HG02588 (cell line): ENCODE data around the gene OTOGL.

Experiments
- ATAC-seq: cut with Tn5 transposase; IDR thresholded peaks from one replicate; pipeline ENCODE4 v1.9.1; 2021; ENCODE audit warnings: mild to moderate bottlenecking, moderate library complexity; ENCODE audit not compliant: unreplicated experiment

Gene OTOGL

DNA sequence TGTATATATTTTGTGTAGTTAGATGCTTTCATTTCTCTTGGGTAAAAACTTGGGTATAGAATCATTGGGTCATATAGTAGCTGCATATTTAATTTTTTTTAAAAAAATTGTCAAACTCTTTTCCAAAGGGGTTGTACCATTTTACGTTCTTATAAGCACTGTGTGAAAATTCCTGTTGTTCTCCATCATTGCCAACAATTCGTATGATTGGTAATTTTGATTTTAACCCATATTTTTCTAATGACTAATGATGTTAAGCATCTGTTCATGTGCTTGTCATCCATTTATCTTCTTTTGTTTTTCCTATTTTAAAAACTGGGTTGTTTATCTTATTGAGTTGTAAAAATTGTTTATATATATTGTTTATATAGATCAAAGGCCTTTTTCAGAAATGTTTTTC lies 77.4 kb downstream of the OTOGL start:
- no peak for ATAC-seq

DNA sequence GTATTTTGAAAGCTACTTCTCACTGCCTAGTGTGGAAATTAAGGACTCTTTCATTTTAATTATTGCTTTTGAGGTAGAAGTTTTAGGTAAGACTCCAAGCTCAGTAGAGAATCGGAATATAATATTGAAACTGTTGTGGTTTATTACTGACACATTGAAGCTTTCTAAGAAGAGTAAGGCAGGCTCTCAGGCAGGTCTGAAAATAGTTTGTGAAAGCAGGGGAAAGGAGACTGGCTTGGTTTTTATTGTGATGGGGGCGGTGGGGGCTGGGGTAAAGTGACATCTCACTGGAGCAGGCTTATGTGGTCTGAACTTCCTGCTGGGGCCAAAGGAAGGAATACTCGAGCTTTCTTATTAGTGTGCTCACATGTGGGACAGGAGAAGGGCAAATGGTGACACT lies 79.5 kb downstream of the OTOGL start:
- peak; percentile 86 for ATAC-seq

DNA sequence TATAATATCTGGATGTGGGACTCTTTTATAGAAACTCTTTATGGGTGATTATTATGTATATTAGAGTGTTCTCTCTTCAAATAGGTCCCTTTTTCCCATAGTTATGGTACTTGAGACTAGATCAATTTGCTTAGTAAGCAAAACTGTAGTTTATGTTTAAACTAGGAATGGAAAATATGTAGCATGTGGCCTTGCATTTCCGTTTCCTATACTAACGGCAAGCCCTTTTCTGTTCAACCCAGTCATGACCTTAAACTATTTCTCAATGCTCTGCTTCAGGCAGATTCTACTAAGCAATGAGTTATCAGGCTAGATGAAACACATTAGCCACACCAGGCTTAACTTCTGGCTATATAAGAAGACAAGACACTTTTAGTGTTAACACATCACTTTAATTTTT lies 84.6 kb downstream of the OTOGL start:
- no peak for ATAC-seq

DNA sequence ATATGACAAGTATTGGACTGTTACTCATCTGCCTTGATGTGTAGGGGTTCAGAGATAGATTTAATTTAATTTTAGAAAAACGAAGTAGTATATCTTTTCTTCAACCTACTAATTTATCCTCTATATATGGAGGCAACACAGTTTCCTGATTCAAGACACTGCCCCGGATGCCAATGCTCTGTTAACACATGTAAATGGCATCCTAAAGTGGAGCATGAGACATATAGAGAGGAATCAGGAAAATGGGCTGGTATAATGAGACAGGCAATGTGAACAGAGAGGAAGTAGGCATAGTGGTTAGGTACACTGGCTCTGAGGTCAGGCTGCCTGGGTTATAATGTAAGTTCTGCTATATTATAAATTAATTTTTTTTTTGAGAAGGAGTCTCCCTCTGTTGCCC lies 85.6 kb downstream of the OTOGL start:
- ATAC-seq: no peak

DNA sequence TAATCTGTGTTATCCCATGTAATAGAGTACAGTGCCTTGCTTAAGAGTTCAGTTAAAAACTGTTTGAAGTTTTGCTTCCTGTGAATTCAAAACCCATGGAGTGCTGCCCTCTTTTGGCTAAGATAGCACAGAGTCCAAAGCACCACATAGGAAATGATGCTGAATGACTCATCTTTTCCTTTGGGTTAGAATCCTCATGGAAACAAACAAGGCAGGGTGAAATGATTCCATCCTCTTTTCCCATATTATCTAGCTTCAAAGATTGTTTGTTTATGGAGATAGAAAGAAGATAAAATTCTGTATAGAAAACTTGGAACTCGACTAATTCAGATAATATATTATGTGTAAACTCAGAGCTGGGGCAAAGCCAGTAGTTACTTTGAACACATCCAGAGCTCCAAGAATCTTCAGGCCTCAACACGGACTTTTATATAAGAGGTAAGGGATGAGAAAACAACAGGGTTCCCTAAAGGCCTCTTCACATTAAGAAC lies 87.4 kb downstream of the OTOGL start:
- ATAC-seq: peak; percentile 65

DNA sequence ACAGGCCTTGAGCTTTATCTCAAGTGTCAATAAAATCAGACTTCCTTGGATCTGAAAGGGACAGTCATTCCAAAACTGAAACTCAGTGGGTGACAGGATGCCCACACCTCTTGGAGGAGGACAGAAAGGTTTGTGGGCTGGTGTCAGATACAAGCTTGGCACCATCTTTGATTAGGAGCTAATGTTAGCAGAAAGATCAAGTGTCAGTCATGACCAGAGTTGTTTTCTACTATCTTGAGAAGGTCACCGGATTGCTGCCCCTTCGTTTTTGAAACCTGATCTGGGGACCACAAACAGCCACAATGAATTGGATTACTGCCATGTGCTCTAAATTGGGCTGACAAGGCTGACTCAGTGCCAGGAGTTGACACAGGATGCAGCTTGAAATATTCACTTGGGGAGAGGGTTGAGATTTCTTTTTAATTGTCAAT lies 88.3 kb downstream of the OTOGL start:
- ATAC-seq: no peak

DNA sequence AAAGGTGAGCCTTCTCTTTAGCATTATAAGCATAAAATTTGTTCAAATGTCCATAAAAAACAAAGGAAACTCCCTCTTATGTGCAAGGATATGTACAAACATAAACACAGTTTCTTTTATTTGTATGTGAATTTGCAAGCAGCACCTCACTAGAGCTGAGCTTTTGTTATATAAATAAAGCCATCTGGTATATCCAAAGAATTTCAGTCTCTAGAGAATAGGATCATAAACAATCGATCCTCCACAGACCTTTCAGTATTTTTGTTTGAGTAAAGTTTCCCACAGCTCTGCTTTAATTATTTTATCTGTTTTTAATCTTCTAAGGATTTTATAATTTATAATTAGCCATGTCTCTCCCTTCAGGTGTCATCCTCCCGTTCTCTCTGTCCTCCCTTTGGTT lies 89.2 kb downstream of the OTOGL start:
- no peak for ATAC-seq

DNA sequence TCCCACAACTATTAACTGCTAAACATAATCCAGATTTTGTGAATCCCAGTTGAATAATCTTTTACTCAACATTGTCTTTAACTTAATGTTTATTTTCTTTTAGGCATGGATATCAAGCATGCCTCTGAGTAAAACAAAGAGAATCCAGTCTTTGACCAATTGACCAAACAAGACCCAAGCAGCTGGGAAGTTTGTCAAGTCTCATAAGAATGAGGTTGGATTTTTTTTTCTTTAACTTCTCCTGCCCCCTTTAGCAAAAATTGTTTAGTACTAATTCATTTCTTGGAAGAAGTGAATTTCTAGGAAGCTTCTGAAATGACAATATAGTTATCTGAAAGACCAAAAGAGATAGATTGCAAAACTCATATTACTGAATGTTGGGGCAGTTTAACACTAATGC lies 89.9 kb downstream of the OTOGL start:
- no peak for ATAC-seq

DNA sequence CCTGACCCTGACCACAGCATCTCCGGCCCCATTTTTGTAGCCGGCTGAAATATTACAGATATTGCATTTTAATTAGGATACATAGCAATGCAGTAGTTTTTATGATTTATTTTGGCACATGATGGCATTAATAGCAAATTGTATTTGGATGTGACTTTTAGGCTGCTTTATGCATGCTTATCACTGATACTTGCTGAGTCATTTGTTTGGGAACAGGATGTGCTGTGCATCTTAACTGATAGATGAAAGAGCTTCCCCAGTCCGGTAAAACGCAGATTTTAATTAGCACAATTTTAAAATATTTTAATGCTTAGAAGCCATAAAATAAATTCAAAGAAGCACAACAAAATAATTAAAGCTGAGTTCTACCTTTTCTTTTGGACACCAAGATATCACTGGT lies 90.7 kb downstream of the OTOGL start:
- no peak for ATAC-seq

DNA sequence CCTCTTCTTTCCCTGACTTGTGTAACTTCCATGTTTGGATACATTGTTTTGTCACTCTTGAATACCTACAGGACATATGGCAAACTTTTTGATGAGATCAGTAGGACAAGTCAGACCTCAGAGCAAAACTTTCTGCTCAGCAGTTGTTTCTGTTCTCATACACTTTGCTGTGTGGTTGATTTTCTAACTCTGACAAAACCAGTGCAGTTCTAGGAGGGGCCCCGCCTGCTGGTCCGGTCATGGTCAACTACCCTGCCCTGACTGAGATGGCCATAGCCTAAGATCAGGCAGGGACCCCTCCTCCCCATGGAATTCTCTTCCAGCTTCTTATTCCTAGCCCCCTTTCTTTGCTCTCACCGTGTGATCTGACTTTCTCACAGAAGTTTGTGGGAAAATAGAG lies 92.8 kb downstream of the OTOGL start:
- no peak for ATAC-seq

DNA sequence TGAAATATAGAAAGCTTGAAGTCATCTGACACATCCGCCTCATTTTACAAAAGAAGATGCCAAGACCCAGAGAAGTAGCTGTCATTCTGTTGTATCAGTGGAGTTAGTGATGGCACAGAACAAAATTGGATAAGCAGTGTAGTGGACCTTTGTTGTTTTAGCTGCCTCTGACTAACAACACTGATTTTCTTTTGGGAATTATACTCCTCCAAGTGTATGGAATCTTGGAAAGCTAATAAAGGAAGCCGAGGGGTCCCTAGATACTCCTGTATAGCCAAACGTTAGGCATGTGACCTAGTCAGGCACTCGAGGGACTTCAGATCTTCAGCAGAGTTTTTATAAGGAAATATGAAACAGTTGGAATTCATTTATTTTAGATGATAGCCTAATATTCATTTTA lies 94.5 kb downstream of the OTOGL start:
- no peak for ATAC-seq

DNA sequence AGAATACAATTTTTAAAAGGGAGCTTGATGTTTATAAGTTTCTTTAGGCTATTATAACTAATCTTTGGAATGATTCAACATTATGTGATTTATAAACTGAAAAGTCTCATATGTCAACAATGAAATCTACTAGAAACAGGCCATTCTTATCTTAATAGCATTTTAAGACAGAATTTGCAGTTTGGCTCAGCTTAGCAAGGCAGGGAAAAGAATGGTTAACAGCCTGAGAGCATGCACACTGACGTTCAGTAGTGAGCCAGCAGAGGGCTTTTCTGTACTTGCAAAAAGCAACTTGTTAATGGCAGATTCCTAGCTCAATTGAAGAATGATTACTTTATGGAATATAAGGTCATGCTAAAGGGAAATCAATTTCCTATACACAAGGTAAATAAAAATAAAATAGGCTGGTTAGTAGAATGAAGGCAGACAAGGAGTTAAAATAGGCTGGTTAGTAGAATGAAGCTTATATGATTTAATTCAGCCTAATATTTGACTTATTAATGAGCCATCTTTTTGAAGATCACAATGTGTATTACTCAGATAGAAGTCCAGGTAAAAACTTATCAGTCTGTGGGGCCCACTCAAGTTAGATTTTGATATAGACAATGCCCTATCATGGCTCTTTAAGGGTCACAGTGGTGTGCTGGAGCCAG lies 95.9 kb downstream of the OTOGL start:
- no peak for ATAC-seq

DNA sequence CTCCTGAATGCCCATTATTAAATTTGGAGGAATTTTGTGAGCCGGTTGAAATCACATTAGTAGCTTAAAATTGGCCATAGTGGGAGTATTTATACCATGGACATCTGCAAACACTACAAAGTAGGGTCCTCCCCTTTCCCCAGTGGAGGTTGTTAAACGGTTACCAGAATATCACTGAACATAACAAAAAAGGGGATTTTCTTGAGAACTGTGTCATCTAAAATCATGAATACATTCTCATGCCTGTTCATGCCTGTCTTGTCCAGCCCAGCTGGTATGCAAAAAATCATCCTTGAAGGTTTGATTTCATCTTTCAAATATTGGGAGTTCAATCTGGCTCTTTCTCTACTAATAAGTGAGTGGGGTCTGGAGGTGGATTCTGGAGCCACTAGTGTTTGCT lies 96.4 kb downstream of the OTOGL start:
- no peak for ATAC-seq

DNA sequence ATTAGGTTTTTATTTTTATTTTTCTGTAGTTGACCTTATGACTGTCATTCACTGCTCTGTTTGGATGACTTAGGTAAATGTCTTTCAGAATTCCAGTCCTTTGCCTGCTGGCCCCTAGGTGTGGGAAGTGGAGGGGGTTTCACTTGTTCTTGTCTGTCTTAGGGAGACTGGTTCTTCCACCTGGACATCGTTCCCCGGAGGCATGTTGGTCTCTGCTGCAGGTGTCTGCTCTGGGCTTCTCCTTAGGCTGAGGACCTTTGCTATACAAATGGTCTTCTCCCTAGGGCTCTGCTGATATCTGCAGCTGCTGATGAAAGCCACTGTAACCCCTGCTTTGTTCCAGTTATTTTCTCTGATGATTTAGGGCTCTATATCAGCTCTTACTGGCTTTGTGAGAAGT lies 97.1 kb downstream of the OTOGL start:
- no peak for ATAC-seq

DNA sequence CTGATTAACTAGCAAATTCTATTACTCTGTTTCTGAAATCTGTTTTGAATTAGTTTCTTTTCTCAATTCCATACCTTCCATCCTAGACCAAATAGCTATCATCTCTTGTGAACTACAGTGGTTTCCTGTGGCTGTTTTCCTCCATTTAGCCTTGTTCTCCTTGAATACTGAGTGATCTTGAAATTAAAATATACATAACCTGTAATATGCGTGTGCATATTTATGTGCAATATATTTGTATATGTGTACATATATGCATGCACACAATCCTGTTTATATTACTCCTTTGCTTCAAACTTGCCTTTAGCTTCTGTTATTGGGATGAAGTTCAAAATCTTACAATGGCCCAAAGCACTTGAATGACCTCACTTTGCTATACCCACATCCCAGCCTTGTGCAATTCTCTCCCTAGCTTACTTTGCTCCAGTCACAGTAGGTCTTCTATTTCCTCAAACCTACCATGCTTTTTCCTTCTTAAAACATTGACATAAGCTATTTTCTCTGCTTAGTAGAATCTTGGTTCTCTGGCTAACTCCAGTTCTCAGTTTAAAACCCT lies 99.5 kb downstream of the OTOGL start:
- no peak for ATAC-seq

DNA sequence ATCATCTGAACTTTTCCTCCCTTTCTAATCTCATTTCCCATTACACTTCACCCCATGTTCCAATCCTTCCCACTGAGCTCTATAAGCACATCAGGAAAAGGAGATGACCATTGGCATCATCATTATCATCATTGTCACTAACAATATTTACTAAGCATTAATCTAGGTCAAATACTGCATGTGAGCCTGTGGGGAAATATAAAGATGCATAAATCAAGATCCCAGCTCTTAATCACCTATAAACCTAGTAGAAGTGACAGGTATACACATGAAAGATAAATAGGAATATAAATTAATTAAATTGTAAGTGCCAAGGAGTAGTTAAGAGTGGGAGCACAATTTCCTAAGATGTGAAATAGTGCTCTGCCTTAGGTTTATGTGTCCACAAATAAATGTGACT lies 100.6 kb downstream of the OTOGL start:
- ATAC-seq: no peak

DNA sequence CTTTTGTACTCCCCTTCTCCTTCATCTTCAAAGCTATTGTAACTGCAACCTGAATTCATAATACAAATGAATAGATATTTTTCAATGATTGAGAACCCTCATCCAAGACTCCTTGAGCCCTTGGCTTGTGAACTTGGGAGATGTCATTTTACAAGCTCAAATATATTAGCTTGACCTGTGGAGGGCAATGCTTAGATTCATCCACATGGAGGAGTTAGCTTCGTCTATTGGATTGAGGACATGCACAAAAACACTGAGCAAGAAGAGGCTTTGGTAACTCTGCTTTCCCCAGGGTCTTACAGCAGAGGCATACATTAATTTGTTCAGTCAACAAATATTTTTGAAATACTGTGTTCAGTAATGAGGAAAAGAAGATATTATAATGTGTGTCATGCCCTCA lies 101.1 kb downstream of the OTOGL start:
- no peak for ATAC-seq

DNA sequence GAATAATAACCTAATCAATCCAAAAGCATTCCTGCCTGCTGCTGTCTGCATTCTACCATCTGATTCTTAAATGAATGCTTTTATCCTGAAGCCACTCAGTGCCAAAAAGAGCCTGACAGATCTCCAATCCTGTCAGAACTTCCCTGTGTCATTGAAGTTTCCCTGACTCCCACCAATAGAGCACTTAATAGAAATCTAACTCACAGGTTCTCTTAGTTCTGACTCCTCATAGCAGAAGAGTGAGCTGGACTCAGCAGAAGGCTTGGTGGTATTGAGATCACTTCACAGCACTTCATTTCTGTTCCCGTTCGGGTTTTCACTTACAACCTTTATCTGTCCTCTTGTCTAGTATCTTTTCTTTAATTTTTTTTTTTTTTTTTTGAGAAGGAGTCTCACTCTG lies 102.6 kb downstream of the OTOGL start:
- no peak for ATAC-seq

DNA sequence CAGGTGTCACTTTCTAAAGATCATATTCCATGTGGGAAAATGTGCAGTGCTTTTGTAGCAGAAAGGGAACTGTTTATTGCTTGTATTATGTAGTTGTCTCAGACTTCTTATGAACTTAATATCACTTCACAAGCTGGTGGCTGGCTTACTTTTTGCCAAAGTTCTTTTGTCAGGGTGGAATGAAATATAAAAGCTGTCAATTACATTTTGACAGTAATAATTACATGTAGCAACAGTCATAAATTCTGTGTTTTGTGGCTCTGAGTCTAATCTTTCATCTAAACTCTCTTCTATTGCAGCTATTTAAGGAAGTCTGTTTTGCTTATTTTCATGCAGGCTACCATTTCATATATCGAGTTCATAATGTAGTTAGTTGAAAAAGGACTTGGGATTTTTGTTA lies 106.6 kb downstream of the OTOGL start:
- no peak for ATAC-seq

DNA sequence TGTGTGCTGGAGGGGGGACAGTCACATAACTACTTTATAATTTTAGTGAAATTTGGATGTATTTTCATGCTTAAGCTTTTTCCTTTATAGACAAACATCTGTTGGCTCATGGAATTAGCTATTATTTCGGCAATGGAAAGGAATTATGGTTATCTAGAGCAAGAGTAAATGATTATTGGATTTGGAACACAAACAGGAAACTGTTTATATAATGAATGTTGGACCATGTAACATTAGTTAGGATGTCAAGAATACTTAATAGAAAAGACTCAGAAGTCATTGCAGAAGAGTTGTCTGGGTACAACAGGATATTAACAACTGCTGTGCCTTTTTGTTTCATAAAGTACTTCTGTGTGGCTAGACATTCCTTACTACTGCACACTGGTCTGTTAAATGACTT lies 108.7 kb downstream of the OTOGL start:
- ATAC-seq: no peak

DNA sequence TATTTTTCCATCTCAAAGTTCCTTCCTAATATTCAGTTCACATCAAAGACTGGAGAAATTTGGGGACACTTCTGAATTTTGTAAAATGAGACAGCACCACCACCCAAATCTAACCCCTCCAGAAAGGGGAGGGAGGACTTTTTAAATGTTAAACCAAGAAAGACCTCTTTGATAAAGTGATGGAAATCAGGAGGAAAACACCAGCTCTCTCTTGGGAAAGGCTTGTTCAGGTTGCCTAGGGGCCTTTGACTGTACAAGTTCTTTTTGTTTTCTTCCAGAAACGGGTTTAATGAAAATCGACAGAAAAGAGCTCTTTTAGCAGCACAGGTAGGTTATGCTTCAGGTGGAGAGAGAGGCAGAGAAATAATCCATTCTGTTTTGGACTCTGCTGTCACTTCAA lies 112.3 kb downstream of the OTOGL start:
- ATAC-seq: no peak

DNA sequence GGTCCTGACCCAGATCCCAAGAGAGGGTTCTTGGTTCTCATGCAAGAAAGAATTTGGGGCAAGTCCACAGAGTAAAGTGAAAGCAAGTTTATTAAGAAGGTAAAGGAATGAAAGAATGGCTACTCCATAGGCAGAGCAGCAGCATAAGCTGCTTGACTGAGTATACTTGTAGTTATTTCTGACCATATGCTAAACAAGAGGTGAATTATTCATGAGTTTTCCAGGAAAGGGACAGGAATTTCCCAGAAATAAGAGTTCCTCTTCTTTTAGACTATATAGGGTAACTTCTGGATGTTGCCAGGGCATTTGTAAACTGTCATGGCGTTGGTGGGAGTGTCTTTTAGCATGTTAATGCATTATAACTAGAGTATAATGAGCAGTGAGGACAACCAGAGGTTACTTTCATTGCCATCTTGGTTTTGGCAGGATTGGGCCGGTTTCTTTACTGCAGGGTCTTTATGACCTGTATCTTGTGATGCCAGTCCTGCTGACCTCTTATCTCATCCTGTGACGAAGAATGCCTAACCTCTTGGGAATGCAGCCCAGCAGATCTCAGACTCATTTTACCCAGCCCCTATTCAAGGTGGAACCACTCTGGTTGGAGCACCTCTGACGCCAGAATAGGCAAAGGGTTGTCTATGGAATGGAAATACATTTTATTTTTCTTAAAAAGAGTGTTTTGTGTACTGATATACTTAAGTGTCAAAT lies 113.8 kb downstream of the OTOGL start:
- ATAC-seq: no peak
